Activated CD4-positive, alpha-beta T cell treated with anti-CD3 and anti-CD28 coated beads, Interleukin-2, amount 10 ng/mL, durations not matched to agents 24 days and 14 days (primary cell): ENCODE results near the gene RPL35A. TPM values are rescaled to one million over a fixed set of nuclear protein-coding genes. Genes with fewer than 3 reads are reported as not detected.
"Not testable (repeated sequence)": the region's sequence is repeated elsewhere in the genome, so short reads cannot be mapped to it uniquely, and the experiment has no call there.

Source experiments
- DNase-seq: peaks from one replicate; pipeline ENCODE4 v3.0.0; 2022
- H3K27ac Mint-ChIP-seq: one replicate; pipeline ENCODE4 v1.8.0; 2022; ENCODE audit warnings: mild to moderate bottlenecking, mixed read lengths
- H3K27me3 Mint-ChIP-seq: one replicate; pipeline ENCODE4 v1.8.0; 2022; ENCODE audit warnings: mixed read lengths
- H3K36me3 Mint-ChIP-seq: one replicate; pipeline ENCODE4 v1.8.0; 2022; ENCODE audit warnings: low read depth, mild to moderate bottlenecking, mixed read lengths
- H3K4me1 Mint-ChIP-seq: one replicate; pipeline ENCODE4 v1.8.0; 2021; ENCODE audit warnings: mixed read lengths
- H3K4me3 Mint-ChIP-seq: one replicate; pipeline ENCODE4 v1.8.0; 2022; ENCODE audit warnings: mild to moderate bottlenecking, moderate library complexity, mixed read lengths
- H3K9me3 Mint-ChIP-seq: one replicate; pipeline ENCODE4 v1.8.0; 2021; ENCODE audit warnings: mixed read lengths
- intact Hi-C: fragments of 100-400 bp; cut with micrococcal nuclease; formaldehyde crosslinking; loops from one replicate; pipeline ENCODE4 v1.15.1; 2023
- total RNA-seq: library from RNA; stranded (reverse); gene quantifications from 2 replicates; pipeline ENCODE4 v1.2.3, GENCODE V29; 2022

RPL35A gene
- 1,350 and 1,372 TPM in 2 replicates for total RNA-seq

DNA sequence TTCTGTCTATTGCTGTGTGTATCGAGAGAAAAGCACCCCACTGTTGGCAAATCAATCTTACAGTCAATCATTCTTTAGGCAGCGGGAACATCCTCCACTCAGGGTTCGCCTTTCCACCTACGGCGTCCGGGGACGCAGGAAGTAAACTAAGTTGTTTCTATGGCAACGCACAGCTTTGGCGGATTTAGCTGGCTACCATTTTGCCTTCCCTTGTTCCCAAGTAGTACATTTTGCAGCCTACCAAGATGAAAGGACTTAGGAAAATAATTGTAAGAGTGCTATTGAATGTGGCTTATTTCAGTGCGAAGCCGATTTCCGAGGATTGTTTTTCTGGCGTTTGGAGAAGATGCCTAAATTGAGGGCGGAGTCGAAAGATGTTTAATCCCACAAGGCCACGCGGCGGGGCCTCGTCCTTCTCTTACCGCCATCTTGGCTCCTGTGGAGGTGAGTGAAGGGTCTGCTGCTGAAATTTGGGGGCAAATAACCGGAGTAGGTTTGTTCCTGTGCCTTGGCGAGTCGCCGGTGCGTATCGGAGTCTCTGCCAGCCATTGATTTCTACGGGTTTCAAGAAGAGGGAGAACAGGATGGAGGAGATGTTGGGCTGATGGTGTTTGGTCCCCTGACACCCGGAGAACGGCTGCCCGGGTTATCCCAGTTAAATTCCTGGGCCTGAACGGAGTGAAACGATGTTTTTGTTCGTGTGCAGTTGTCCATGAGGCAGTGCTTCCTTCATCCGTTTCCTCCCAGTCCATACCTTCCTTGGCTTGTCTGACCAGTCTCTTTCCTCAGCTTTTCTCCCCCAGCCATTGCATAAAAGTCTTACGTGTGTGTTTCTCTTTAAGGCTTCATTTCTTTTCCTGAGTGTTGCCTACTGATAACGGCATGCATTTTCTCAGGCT lies at the start of gene RPL35A:
Gene RPL35A, plus strand, starts transcription at position 413 of the 899 bp plus-strand sequence. CDS start 778 bp downstream, outside the sequence.
- Mint-ChIP-seq H3K27me3 (peaks cover 2% of the 10 kb centered on the region), H3K27ac (peak within 1 kb of the TSS; percentile 99), H3K36me3 (peaks cover 48% of the 10 kb centered on the region), H3K9me3 (no peaks in the 10 kb centered on the region), H3K4me1 (peaks cover 34% of the 10 kb centered on the region), H3K4me3 (peak within 1 kb of the TSS; percentile 99)
- DNase-seq, result peak; percentile 95
- intact Hi-C loops, result loop anchor here (1.0 to 10.0 kb wide), 5 partner anchors 10 to 215 kb away; partner anchors contain the start of genes LMLN, LRCH3 and RUBCN

DNA sequence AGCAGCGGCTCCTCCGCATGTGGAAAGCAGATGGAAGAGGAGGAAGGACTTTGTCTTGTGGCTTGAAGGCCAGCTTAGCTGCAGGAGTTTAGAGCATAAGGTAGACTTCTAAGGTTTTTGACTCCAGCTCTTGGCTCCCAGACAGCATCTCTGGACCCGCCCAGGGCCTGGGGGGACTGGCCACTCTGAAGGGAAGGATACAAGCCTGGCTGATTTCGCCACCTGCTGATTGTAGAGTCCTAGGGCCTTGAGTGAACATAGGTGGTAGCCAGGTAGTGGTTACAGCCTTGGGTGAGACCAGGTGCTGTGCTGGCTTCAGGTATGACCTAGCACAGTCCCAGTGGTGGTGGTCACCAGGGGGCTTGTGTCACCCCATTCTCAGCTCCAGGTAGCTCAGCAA lies 48.4 kb upstream of the RPL35A start:
- H3K27me3 Mint-ChIP-seq, result peaks cover 3% of the 10 kb centered on the region
- peaks cover 11% of the 10 kb centered on the region for H3K4me1 Mint-ChIP-seq
- intact Hi-C loops, result no loop called here
- no peaks in the 10 kb centered on the region for H3K36me3 Mint-ChIP-seq
- no peak overlapping the region for H3K27ac Mint-ChIP-seq
- DNase-seq, result no peak
- no peaks in the 10 kb centered on the region for H3K9me3 Mint-ChIP-seq
- H3K4me3 Mint-ChIP-seq, result no peak overlapping the region

DNA sequence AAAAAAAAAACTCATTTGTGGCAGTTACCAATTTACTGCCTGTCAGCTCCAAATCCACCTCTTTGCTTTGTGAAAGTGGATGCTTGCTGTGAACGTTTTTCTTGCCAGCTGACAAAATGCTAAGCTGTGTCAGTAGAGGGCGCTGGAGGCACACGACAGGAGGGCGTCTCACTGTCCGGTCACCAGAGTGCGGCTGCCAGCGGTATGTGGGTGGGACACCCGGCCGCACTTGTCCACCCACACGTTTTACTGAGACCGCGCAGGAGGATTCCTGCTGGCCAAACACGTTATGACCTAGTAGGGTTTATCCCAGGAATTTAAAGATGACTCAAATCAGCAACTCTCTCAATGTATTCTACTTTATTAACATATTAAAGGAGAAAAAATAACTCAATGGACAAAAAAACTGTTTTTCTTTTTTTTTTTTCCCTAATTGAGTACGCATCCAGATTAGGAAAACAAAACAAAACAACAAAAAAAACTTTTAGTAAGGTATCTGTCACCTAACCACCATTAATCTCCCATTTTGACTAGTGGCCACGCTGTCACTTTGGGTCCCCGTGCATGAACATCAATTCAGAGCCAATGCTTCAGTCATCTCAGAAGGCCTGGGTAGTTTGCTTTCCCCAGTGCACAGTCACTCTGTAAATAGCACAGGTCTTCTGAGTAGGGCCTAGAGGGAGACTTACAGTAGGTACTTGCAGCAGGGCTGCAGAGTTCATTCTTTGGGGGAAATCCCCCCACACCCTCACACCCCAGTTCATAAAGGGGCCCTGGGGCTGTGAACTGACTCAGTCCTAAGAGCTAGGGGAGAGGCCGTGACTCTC lies 43.8 kb upstream of the RPL35A start:
- H3K4me3 Mint-ChIP-seq, result peak overlapping the region; percentile 41
- H3K36me3 Mint-ChIP-seq, result no peaks in the 10 kb centered on the region
- intact Hi-C loops, result loop anchor here (1.0 to 2.0 kb wide), 8 partner anchors 16 to 174 kb away; partner anchors contain the start of gene LMLN
- DNase-seq, result peak; percentile 93
- H3K9me3 Mint-ChIP-seq, result no peaks in the 10 kb centered on the region
- peak overlapping the region; percentile 91 for H3K27ac Mint-ChIP-seq
- H3K27me3 Mint-ChIP-seq, result no peaks in the 10 kb centered on the region
- peaks cover 21% of the 10 kb centered on the region for H3K4me1 Mint-ChIP-seq

DNA sequence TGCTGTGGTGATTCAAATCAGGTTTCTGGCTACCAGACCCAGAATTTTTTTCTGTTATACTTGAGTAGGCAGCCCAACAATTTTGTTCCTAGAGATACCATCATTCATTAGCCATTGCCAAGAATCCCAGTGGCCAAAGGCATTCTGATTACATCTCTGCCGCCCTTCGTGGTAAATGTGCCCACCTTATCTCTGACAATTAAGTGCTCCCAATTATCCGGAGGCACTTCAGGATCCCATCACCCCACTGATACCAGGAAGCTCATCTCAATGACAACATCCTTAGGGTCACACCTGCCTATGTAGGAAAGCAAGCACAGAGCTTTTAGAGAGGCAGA lies 43.2 kb upstream of the RPL35A start:
- Mint-ChIP-seq H3K4me3 (no peak overlapping the region), H3K4me1 (peaks cover 21% of the 10 kb centered on the region), H3K27me3 (no peaks in the 10 kb centered on the region), H3K9me3 (no peaks in the 10 kb centered on the region), H3K36me3 (no peaks in the 10 kb centered on the region), H3K27ac (peak overlapping the region; percentile 91)
- DNase-seq, result no peak
- intact Hi-C loops, result loop anchor here (1.0 to 2.0 kb wide), 8 partner anchors 15 to 173 kb away; partner anchors contain the start of gene LMLN

DNA sequence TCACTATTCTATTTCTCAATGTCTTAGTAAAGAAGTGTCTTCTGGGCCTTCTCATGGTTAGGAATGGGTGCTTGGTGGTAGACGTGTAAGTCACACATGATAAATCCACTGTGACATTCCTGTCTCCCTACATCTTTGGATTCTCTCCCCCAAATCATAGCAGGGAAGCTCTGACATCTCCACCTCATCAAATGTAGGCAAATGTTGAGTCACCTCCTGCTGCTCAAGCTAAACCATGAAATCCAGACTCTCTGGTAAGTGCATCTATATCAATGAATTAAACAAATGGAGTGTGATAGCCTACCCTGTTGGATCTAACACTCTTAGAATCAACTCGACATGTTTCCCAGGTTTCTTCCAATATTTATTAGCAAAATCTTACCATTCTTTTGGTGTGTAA lies 42.8 kb upstream of the RPL35A start:
- intact Hi-C loops, result loop anchor here (2.0 kb wide), 1 partner anchor 154 kb away; no protein-coding TSS in a partner anchor
- no peaks in the 10 kb centered on the region for H3K9me3 Mint-ChIP-seq
- peaks cover 21% of the 10 kb centered on the region for H3K4me1 Mint-ChIP-seq
- H3K36me3 Mint-ChIP-seq, result no peaks in the 10 kb centered on the region
- no peaks in the 10 kb centered on the region for H3K27me3 Mint-ChIP-seq
- no peak for DNase-seq
- peak overlapping the region; percentile 91 for H3K27ac Mint-ChIP-seq
- no peak overlapping the region for H3K4me3 Mint-ChIP-seq

DNA sequence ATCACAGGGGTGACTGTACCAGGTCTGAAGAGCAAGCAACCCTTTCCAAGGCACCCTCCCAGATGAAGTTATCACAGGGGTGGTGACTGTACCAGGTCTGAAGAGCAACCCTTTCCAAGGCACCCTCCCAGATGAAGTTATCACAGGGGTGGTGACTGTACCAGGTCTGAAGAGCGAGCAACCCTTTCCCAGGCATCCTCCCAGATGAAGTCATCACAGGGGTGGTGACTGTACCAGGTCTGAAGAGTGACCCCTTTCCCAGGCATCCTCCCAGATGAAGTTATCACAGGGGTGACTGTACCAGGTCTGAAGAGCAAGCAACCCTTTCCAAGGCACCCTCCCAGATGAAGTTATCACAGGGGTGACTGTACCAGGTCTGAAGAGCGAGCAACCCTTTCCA lies 41.4 kb upstream of the RPL35A start:
- H3K4me1 Mint-ChIP-seq, result peaks cover 21% of the 10 kb centered on the region
- H3K27me3 Mint-ChIP-seq, H3K4me3 Mint-ChIP-seq, H3K27ac Mint-ChIP-seq, H3K36me3 Mint-ChIP-seq, DNase-seq, H3K9me3 Mint-ChIP-seq, intact Hi-C loops: not testable (repeated sequence)

DNA sequence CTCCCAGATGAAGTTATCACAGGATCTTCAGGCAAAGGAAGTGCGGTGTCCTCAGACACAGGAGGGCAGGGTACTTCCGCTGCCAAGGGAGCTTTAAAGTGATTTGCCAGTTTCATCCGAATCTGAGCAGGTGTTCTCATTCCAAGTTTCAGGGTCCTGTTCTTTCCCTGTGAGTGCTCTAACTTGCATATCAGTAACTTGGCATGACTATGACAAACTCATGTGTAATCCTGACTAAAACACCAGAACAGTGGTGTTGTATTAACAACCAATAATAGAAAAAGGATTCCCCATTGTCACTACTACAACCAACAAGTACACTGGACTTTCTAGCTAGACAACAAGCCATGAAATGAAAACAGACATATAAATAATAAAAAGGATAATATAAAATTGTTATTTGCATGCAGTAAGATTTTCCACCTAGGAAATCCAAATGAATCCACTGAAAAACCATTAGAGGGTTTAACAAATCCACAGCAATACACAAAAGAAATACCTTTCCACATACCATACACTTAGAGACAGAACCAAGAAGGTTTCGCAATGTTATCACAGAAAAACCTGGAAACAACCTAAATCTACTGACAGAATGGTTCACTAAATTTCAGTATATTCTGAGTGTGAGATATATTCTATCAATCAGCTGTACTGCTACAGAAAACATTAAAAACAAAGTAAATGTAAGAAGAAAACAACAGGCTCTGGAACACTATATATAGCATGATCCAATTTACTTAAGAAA lies 40.9 kb upstream of the RPL35A start:
- no peak overlapping the region for H3K27ac Mint-ChIP-seq
- no peak overlapping the region for H3K4me3 Mint-ChIP-seq
- H3K27me3 Mint-ChIP-seq, result no peaks in the 10 kb centered on the region
- intact Hi-C loops, result no loop called here
- peaks cover 21% of the 10 kb centered on the region for H3K4me1 Mint-ChIP-seq
- DNase-seq, result no peak
- no peaks in the 10 kb centered on the region for H3K36me3 Mint-ChIP-seq
- H3K9me3 Mint-ChIP-seq, result no peaks in the 10 kb centered on the region

DNA sequence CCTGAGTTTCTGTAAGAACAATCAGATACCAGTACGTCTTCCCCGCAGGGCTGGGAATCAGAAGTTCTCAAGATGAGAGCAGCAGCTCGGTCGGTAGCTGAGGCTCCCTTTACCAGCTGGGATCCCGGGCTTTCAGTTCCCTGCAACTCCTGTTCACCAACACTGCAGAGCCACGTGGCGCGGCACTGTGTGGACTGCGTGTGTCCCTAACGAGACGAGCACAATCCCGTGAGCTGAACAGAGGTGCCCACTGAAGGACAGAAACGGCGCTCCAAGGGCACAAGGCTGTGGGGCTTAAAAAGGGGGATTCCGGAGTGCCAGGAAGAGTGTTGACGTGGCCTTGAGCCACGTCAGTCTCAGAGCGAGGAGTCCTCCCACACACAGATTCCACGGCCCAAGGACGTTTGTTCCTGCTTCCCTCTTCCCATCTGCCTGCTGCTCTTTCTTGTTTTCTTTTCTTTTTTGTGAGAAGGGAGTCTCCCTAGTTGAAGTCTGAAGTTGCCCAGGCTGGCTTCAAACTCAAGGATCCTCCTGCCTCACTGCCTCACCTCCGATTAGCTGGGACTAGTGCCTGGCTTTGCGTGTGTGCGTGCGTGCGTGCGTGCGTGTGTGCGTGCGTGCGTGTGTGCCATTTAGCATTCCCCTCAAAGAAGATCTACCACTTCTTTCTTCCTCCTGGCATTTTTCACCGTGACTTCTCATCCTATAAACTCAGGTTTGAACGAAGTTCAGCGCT lies 37.1 kb upstream of the RPL35A start:
- Mint-ChIP-seq H3K27me3 (no peaks in the 10 kb centered on the region), H3K9me3 (no peaks in the 10 kb centered on the region), H3K36me3 (no peaks in the 10 kb centered on the region), H3K27ac (no peak overlapping the region), H3K4me3 (no peak overlapping the region), H3K4me1 (no peaks in the 10 kb centered on the region)
- DNase-seq, result no peak
- intact Hi-C loops, result no loop called here

DNA sequence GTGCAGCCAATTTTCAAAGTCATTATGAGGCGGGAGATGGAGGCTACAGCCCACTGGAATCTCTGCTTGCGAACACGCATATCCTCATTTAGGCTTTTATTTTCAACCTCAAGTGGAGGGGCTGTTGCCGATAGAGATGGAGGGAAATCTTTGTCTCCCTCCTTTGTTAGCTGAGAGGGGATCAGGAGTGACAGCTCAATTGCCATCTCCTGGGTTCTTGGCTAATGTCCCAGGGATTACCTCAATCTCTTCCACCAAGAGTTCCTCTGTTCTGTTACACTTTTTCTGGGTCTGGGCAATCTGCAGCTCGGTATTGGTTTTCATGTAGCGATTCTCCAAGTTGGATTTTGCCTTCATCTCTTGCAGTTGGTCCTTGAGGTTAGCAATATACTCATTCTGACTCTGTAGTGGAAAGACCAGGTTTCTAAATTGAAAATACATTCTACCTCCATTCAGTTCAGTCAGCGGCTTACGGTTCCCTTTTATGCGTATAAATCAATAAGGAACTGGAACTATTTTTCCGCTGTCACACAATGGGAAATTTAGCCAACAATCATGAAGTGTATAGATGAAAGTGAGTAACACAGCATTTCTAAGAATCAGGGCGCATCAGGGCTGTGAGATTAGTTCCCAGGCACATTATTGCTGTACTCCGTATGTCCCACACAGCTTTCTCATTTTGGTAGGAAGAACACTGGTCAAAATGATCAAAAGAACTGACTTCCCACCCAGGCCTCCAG lies 36.2 kb upstream of the RPL35A start:
- no peaks in the 10 kb centered on the region for H3K36me3 Mint-ChIP-seq
- H3K9me3 Mint-ChIP-seq, result no peaks in the 10 kb centered on the region
- H3K27ac Mint-ChIP-seq, result no peak overlapping the region
- intact Hi-C loops, result no loop called here
- no peaks in the 10 kb centered on the region for H3K4me1 Mint-ChIP-seq
- no peak overlapping the region for H3K4me3 Mint-ChIP-seq
- H3K27me3 Mint-ChIP-seq, result no peaks in the 10 kb centered on the region
- no peak for DNase-seq

DNA sequence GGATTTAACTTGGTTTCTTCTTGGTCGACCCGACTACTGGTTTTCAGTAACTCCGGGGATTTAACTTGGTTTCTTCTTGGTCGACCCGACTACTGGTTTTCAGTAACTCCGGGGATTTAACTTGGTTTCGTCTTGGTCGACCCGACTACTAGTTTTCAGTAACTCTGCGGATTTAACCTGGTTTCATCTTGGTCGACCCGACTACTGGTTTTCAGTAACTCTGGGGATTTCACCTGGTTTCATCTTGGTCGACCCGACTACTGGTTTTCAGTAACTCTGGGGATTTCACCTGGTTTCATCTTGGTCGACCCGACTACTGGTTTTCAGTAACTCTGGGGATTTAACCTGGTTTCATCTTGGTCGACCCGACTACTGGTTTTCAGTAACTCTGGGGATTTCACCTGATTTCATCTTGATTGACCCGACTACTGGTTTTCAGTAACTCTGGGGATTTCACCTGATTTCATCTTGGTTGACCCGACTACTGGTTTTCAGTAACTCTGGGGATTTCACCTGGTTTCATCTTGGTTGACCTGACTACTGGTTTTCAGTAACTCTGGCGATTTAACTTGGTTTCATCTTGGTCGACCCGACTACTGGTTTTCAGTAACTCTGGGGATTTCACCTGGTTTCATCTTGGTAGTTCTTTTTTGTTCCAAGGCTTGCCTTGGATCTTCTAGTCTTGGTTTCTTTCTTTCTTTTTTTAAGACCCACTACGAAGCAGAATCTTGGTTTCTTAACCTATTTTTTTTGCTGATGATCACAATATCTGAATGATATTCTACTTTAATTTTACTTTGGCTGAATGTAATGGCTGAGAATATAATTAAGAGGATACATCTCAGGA lies 28.3 kb upstream of the RPL35A start:
- H3K4me1 Mint-ChIP-seq, DNase-seq, H3K4me3 Mint-ChIP-seq, H3K27me3 Mint-ChIP-seq, H3K9me3 Mint-ChIP-seq: not testable (repeated sequence)
- H3K36me3 Mint-ChIP-seq, result peaks cover 15% of the 10 kb centered on the region
- H3K27ac Mint-ChIP-seq, result peak overlapping the region; percentile 37
- intact Hi-C loops, result loop anchor here (1.0 kb wide), 1 partner anchor 15 kb away; no protein-coding TSS in a partner anchor

DNA sequence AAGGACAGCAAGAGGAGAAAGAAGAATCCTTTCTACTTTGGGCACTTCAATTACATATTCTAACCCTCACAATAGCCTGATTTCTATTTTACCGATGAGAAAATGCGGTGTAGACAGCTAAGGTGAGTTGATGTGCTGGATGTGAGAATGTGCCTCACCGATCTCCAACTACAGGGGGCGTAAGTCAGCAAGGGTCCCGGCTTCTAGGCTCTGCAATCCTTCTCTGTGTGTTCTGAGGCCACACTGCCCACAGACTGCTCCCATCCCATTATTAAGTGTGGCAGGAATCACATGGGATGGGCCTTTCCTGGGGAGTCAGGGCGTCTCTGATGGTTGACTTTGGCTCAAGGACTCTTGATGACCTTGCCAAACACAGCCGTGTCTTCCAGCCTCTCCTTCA lies 23.6 kb upstream of the RPL35A start:
- Mint-ChIP-seq H3K27ac (no peak overlapping the region), H3K36me3 (peaks cover 12% of the 10 kb centered on the region), H3K27me3 (no peaks in the 10 kb centered on the region), H3K4me3 (no peak overlapping the region), H3K4me1 (peaks cover 3% of the 10 kb centered on the region), H3K9me3 (no peaks in the 10 kb centered on the region)
- intact Hi-C loops, result no loop called here
- no peak for DNase-seq

DNA sequence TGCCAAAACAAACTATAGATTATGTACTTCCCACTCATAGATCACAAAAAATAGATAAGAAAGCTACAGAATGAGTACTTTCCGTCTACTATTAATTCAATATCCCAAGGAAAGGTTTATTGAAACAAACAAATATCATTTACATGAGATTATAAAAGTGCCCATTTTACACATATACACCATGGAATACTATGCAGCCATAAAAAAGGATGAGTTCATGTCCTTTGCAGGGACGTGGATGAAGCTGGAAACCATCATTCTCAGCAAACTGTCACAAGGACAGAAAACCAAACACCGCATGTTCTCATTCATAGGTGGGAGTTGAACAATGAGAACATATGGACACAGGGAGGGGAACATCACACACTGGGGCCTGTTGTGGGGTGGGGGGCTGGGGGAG lies 22.4 kb upstream of the RPL35A start:
- H3K4me1 Mint-ChIP-seq, H3K4me3 Mint-ChIP-seq, intact Hi-C loops, H3K9me3 Mint-ChIP-seq, H3K27ac Mint-ChIP-seq, H3K27me3 Mint-ChIP-seq, DNase-seq, H3K36me3 Mint-ChIP-seq: not testable (repeated sequence)
